HepG2 (cell line): ENCODE data around the gene ALDH1A1. TPM values are rescaled to one million over a fixed set of nuclear protein-coding genes. Genes with fewer than 3 reads are reported as not detected.

ENCODE experiments used
- BRF2 ChIP-seq: sonication (generic); formaldehyde crosslinking; IDR thresholded peaks from 2 replicates; pipeline ENCODE4 v1.8.1; 2022; ENCODE audit warnings: mild to moderate bottlenecking, missing genetic modification reagents
- CEBPZ ChIP-seq: IDR thresholded peaks from 2 replicates; pipeline ENCODE4 v1.6.1; 2012; ENCODE audit warnings: low read length, improper control_type of control experiment
- CHD2 ChIP-seq: IDR thresholded peaks from 2 replicates; pipeline ENCODE4 v1.6.1; 2011; ENCODE audit warnings: low read depth, low read length, improper control_type of control experiment
- FOXA3 ChIP-seq: IDR thresholded peaks from 2 replicates; pipeline ENCODE4 v1.6.1; 2016; ENCODE audit warnings: missing genetic modification reagents, missing compliant biosample characterization
- HNRNPLL ChIP-seq: fragments of 200-400 bp; formaldehyde crosslinking; IDR thresholded peaks from 2 replicates; pipeline ENCODE4 v1.6.1; 2017; ENCODE audit warnings: mild to moderate bottlenecking, low read depth, low read length; ENCODE audit not compliant: poor library complexity, severe bottlenecking
- MATR3 ChIP-seq: sonication (generic); formaldehyde crosslinking; IDR thresholded peaks from 2 replicates; pipeline ENCODE4 v1.4.0; 2020; ENCODE audit warnings: missing genetic modification reagents
- RBM22 ChIP-seq: fragments of 200-400 bp; formaldehyde crosslinking; optimal IDR thresholded peaks from 2 replicates; pipeline ENCODE3; 2017; ENCODE audit warnings: mild to moderate bottlenecking, low read length, moderate library complexity
- ZMYM3 ChIP-seq: sonication (generic); formaldehyde crosslinking; IDR thresholded peaks from 2 replicates; pipeline ENCODE4 v1.5.1; 2020; ENCODE audit warnings: mild to moderate bottlenecking, missing genetic modification reagents
- ZMYM4 ChIP-seq: sonication (generic); formaldehyde crosslinking; IDR thresholded peaks from 2 replicates; pipeline ENCODE4 v1.8.1; 2023; ENCODE audit warnings: mild to moderate bottlenecking, missing genetic modification reagents
- ZNF138 ChIP-seq: sonication (generic); formaldehyde crosslinking; IDR thresholded peaks from 2 replicates; pipeline ENCODE4 v1.5.0; 2020; ENCODE audit warnings: mild to moderate bottlenecking, low read depth, missing genetic modification reagents
- ZNF530 ChIP-seq: sonication (generic); formaldehyde crosslinking; IDR thresholded peaks from 2 replicates; pipeline ENCODE4 v1.5.0; 2020; ENCODE audit warnings: low read depth, mild to moderate bottlenecking, missing genetic modification reagents
- ZNF646 ChIP-seq: sonication (generic); formaldehyde crosslinking; IDR thresholded peaks from 2 replicates; pipeline ENCODE4 v1.9.0; 2021; ENCODE audit warnings: mild to moderate bottlenecking, missing genetic modification reagents
- ZSCAN29 ChIP-seq: sonication (generic); formaldehyde crosslinking; conservative IDR thresholded peaks from 2 replicates; pipeline ENCODE4 v1.4.0; 2020; ENCODE audit warnings: mild to moderate bottlenecking, missing genetic modification reagents
- polyA plus RNA-seq, 8 experiments: library from polyadenylated mRNA; depleted of rRNA in 3 of 8; stranded (reverse) in 7 of 8; unstranded in 1 of 8; fragments of >200 nt; fragmentation: Illumina TruSeq in 4 of 8; extraction: Trizol in 4 of 8; gene quantifications; 2 replicates each; pipeline versions ENCODE4 v1.2.1 to v1.2.3, GENCODE V29; 2011 to 2016; ENCODE audit warnings: low read depth in 4 of 8, missing spikeins in 1 of 8, mixed read lengths in 1 of 8; ENCODE audit not compliant: insufficient read depth in 1 of 8
- total RNA-seq, 5 experiments: library from RNA; depleted of rRNA; stranded (reverse); fragments of >200 nt; fragmentation: Illumina TruSeq; extraction: Trizol; gene quantifications; 2 replicates each; pipeline ENCODE4 v1.2.3, GENCODE V29; 2016; ENCODE audit warnings: low read depth in 1 of 5

Gene ALDH1A1
- total and polyA plus RNA-seq, 2 of the 13 experiments (the other 11 are each of a cell fraction or from before 2014, with no cell fraction given): 88.2 to 439 TPM

DNA sequence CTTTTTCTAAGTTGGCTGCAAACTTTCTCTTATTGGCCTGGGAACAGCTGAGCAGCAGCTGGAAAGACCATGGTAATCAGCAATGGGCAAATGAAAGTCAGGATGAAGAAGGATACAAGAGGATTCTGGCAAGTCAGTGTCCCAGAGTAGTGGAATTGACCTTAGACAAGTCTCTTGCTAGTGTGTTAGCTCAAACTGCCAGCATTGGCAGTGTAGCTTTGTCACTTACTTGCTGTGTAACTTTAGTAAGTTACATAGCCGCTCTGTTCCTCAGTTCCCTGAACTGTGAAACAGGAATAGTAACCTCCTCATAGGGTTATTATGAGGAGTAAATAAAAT lies 3.6 kb downstream of the ALDH1A1 start (continued):
- TF ChIP-seq BRF2 (CRISPR knock-in tag): no peak
- TF ChIP-seq HNRNPLL: no peak
- peak; percentile 75 for TF ChIP-seq RBM22
- no peak for TF ChIP-seq ZNF530 (CRISPR knock-in tag)
- TF ChIP-seq CEBPZ: no peak
- TF ChIP-seq ZMYM4 (CRISPR knock-in tag): 0 out of 2 replicates have a peak, but pooled peaks have one; percentile 23
- no peak for TF ChIP-seq ZSCAN29 (CRISPR knock-in tag)
- TF ChIP-seq ZNF646: peak; percentile 68
- no peak for TF ChIP-seq ZNF138 (CRISPR knock-in tag)
- peak; percentile 53 for TF ChIP-seq ZMYM3 (CRISPR knock-in tag)
- TF ChIP-seq CHD2: no peak
- 0 out of 2 replicates have a peak, but pooled peaks have one; percentile 19 for TF ChIP-seq FOXA3 (CRISPR knock-in tag)
- no peak for TF ChIP-seq MATR3
- TF ChIP-seq, all 625 proteins: peak for 7
